Activated naive CD8-positive, alpha-beta T cell (primary cell): ENCODE data around the gene TMEM38A.

Source experiments
- H3K27ac Mint-ChIP-seq: one replicate; pipeline ENCODE4 v1.8.0; 2021; ENCODE audit warnings: mixed read lengths
- H3K27me3 Mint-ChIP-seq: one replicate; pipeline ENCODE4 v1.8.0; 2021; ENCODE audit warnings: mixed read lengths
- H3K36me3 Mint-ChIP-seq: one replicate; pipeline ENCODE4 v1.8.0; 2021; ENCODE audit warnings: mixed read lengths
- H3K4me1 Mint-ChIP-seq: one replicate; pipeline ENCODE4 v1.8.0; 2021; ENCODE audit warnings: low read depth, mixed read lengths
- H3K4me3 Mint-ChIP-seq: one replicate; pipeline ENCODE4 v1.8.0; 2021; ENCODE audit warnings: mild to moderate bottlenecking, mixed read lengths
- H3K9me3 Mint-ChIP-seq: one replicate; pipeline ENCODE4 v1.8.0; 2021; ENCODE audit warnings: low read depth, mixed read lengths

TMEM38A gene, protein sequence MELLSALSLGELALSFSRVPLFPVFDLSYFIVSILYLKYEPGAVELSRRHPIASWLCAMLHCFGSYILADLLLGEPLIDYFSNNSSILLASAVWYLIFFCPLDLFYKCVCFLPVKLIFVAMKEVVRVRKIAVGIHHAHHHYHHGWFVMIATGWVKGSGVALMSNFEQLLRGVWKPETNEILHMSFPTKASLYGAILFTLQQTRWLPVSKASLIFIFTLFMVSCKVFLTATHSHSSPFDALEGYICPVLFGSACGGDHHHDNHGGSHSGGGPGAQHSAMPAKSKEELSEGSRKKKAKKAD

DNA sequence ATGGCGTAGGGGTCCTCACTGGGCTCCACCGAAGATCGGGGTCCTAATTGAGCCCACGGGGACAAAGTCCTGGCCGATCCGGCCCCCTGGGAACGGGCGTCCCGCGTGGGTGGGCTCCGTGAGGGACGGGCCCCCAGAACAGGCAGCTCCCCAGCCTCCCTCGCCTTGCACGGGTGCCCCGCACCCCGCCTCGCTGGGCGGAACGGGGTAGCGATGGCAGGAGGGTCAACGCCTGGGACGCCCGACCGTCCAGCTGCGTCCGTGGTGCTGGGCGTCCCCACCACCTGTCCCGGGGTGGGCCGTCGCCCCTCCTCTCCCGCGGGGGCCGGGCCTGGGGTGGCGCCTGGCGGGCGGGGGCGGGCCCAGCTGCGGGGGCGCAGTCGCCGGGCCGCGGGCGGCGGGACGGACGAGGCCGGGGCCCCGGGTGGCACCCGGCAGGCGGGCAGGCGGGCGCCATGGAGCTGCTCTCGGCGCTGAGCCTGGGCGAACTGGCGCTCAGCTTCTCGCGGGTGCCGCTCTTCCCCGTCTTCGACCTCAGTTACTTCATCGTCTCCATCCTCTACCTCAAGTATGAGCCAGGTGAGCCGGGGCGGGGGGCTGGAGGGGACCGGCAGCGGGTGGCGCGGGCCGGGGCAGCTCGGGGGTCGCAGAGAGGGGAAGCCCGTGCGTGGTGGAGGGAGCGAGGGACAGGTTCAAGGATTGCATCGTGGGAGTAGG is at the start of gene TMEM38A:
TMEM38A (plus strand) TSS at position 377 of the 717 bp plus-strand sequence; CDS start at position 456, 79 bp downstream.
- Mint-ChIP-seq H3K27ac (peak within 1 kb of the TSS; percentile 97), H3K27me3 (no peaks in the 10 kb centered on the region), H3K4me1 (peaks cover 35% of the 10 kb centered on the region), H3K9me3 (no peaks in the 10 kb centered on the region), H3K4me3 (peak within 1 kb of the TSS; percentile 99), H3K36me3 (peaks cover 3% of the 10 kb centered on the region)

DNA sequence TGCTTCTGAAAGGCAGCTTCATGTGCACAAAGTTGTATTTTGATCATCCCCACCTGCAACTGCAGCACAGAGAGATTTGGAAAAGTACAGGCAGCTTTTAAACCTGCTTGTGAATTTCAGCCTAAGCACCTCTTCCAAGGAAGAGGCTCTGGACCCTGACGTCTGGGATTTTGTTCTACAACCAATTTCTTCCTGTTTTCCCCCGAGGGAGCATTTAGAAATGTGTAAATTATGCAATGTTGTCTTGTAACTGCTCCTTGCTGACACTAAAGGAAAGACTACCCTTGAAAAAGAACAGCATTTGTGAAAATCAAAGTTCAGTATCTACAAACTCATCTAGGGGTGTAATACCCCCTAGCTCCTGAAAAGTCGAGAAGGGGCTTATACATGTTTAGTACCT is 48.3 kb upstream of the TMEM38A start:
- H3K36me3 Mint-ChIP-seq = no peaks in the 10 kb centered on the region
- no peaks in the 10 kb centered on the region for H3K27me3 Mint-ChIP-seq
- H3K27ac Mint-ChIP-seq = no peak overlapping the region
- H3K4me1 Mint-ChIP-seq = peaks cover 74% of the 10 kb centered on the region
- H3K4me3 Mint-ChIP-seq = no peak overlapping the region
- no peaks in the 10 kb centered on the region for H3K9me3 Mint-ChIP-seq

DNA sequence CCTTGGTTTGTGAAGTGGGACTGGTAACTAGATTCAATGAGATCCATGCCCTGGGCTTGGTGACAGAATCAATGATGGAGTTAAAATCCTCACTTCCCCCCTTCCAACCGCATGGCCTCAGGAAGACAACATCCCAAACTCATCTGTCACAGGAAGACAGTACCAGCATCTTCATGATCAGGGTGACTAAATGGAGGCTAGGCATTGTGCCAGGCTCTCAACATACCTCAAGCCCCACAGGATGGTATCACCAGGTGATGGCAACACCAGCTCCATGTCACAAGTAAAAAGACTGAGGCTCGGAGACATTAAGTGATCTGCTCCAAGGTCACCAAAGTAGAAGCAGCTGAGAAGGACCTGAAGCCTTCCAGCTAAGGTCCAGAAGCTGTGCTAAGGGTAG is 47.1 kb upstream of the TMEM38A start:
- H3K4me3 Mint-ChIP-seq = no peak overlapping the region
- H3K4me1 Mint-ChIP-seq = peaks cover 74% of the 10 kb centered on the region
- no peaks in the 10 kb centered on the region for H3K36me3 Mint-ChIP-seq
- no peaks in the 10 kb centered on the region for H3K9me3 Mint-ChIP-seq
- no peaks in the 10 kb centered on the region for H3K27me3 Mint-ChIP-seq
- H3K27ac Mint-ChIP-seq = no peak overlapping the region

DNA sequence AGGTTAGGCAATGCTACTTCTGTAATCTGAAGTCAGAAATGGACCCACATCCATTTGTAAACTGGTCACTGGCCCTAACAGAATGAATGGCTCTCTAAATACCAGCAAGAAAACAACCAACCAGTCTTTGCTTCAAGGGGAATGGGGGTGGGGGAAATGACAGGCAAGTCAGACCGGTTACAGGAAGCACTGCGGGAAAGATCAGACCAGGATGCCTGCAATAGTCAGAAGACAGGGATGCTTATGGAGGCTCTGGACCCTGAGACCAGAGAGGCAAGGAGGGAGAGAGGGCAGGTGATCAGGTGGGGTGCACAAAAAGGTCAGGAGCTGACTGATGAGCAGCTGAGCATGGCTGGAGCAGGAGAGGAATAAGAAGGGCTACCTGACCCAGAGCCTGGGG is 46.0 kb upstream of the TMEM38A start:
- Mint-ChIP-seq H3K4me1 (peaks cover 77% of the 10 kb centered on the region), H3K27me3 (no peaks in the 10 kb centered on the region), H3K4me3 (peak overlapping the region; percentile 59), H3K9me3 (no peaks in the 10 kb centered on the region), H3K27ac (peak overlapping the region; percentile 46), H3K36me3 (no peaks in the 10 kb centered on the region)

DNA sequence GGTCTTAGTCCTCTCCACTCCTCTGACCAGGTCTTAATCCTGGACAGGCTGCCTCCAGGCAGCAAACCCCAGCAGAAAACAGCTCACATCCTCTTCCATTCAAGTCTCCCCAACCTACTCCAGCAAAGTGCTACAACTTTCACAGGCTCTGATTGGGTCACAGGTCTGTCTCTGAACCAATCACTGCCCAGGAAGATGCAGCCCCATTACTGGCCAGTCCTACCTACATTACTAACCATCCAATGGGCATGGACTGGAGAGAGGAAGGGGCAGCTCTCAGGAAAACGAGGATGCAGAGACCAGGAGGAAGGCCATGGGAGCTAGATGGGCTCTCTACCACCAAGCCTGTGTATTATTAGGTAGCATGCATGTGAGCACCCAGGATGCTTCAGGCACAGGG is 45.1 kb upstream of the TMEM38A start:
- Mint-ChIP-seq H3K4me3 (no peak overlapping the region), H3K4me1 (peaks cover 79% of the 10 kb centered on the region), H3K27ac (no peak overlapping the region), H3K9me3 (no peaks in the 10 kb centered on the region), H3K36me3 (no peaks in the 10 kb centered on the region), H3K27me3 (no peaks in the 10 kb centered on the region)

DNA sequence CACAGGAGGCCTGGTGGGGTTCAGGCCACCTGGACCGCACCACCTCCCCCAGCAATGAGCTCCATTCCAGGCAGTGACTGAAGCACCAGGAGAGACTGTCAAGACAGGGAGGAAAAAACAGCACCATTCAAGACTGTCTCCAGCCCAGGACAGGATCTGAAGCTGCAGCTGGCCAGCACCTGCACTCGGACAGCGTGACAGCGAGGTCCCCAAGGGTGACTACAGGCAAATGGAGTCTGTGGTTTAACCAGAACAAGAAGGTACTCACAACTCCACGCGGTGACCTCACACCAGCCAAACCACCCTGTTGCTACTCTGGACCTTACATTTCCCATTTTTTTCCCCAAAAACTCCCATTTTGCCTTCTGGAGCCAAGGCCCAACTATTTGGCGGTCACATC is 42.7 kb upstream of the TMEM38A start:
- Mint-ChIP-seq H3K36me3 (no peaks in the 10 kb centered on the region), H3K4me3 (no peak overlapping the region), H3K27ac (no peak overlapping the region), H3K27me3 (no peaks in the 10 kb centered on the region), H3K4me1 (peaks cover 78% of the 10 kb centered on the region), H3K9me3 (no peaks in the 10 kb centered on the region)

DNA sequence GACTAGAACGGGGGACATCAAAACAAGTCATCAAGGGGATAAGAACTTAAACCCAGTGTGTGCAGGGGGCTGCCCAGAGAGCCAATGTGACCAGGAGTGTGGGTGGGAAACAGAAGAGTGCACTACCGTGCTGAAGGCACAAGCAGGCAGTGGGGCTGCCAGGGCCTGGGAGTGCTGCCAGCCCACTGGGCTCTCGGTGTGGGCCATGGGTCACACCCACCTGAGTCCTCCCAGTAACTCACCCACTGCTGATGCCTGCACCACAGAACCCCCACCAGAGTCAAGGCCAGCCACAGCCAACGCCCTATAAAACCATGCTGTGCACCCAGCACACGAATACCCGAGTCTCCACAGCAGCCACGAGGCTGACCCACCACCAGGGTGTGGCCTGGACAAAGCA is 41.5 kb upstream of the TMEM38A start:
- no peak overlapping the region for H3K4me3 Mint-ChIP-seq
- no peaks in the 10 kb centered on the region for H3K36me3 Mint-ChIP-seq
- no peak overlapping the region for H3K27ac Mint-ChIP-seq

DNA sequence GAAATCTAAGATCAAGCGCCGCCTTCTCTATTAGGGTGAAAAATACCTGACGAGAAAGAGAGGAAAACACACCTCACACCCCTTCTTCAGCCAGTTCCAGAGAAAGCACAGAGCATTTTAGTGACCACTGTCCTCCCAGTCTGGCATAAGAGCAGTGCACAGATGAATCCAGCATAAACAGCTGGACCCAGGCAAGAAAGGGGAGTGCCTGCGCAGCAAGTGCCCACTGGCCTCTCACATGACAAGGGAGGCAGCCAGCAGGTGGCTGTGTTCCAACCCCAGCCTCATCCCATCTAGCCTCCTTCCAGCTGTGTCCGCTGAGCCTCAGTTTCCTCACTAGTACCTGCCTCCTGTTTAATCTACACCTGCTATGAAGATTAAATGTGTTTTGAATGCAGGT is 40.9 kb upstream of the TMEM38A start:
- no peaks in the 10 kb centered on the region for H3K27me3 Mint-ChIP-seq
- H3K36me3 Mint-ChIP-seq = no peaks in the 10 kb centered on the region
- no peaks in the 10 kb centered on the region for H3K9me3 Mint-ChIP-seq
- no peak overlapping the region for H3K4me3 Mint-ChIP-seq
- H3K4me1 Mint-ChIP-seq = peaks cover 83% of the 10 kb centered on the region
- no peak overlapping the region for H3K27ac Mint-ChIP-seq

More for the DNA sequence above, 41.5 kb upstream of the TMEM38A start:
- Mint-ChIP-seq H3K4me1 (peaks cover 83% of the 10 kb centered on the region), H3K27me3 (no peaks in the 10 kb centered on the region), H3K9me3 (no peaks in the 10 kb centered on the region)

DNA sequence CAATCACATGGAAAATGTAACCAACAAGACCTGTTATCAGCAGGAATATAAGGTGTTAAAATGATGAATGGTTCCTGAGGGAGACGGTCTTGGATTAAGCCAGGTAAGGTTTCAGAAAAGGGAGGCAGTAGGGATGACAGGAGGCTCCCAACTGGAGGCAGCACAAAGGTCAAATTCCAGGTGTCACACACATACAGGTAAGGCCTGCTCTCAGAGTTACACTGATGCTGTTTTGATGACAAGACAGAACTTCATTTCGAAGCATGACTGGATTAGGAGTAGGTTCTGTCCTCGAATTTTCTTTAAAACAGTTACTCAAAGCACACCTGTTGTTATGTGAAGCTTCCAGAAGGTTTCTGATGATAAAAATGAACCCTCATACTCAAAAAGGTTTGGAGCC is 40.4 kb upstream of the TMEM38A start:
- H3K4me3 Mint-ChIP-seq = no peak overlapping the region
- H3K27ac Mint-ChIP-seq = no peak overlapping the region
- no peaks in the 10 kb centered on the region for H3K27me3 Mint-ChIP-seq
- peaks cover 83% of the 10 kb centered on the region for H3K4me1 Mint-ChIP-seq
- H3K36me3 Mint-ChIP-seq = peaks cover under 1% of the 10 kb centered on the region
- H3K9me3 Mint-ChIP-seq = no peaks in the 10 kb centered on the region

DNA sequence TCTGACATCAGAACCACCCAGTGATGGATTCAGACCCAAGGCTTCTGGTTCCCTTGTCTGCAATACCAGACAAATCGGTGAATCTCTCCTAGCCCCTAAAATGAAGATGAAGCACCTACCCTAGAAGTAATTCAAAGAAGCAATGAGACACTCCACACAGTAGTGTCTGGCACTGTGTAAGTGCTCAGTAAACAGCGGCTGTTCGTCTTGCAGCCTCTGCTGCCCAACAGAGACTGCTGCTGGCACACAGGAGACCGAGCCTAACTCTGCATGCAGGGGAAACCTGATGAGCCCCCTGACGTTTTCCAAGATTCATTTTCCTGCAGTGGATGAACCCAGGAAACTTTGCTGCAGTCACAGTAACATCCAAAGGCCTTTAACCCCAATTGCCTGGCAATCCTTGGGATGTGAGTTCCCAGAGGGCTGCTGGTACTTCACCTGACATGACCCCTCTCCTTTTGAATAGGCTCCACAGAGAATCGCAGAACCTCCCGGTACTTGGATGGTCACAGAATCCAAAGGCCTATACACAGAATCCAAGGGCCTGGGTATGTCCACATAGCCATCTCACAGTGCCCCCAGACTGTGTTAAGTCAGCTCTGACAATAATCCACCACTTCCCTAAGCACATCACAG is 39.7 kb upstream of the TMEM38A start:
- H3K4me3 Mint-ChIP-seq = no peak overlapping the region
- peaks cover 2% of the 10 kb centered on the region for H3K36me3 Mint-ChIP-seq
- H3K27ac Mint-ChIP-seq = no peak overlapping the region
- H3K4me1 Mint-ChIP-seq = peaks cover 85% of the 10 kb centered on the region
- no peaks in the 10 kb centered on the region for H3K9me3 Mint-ChIP-seq
- no peaks in the 10 kb centered on the region for H3K27me3 Mint-ChIP-seq

DNA sequence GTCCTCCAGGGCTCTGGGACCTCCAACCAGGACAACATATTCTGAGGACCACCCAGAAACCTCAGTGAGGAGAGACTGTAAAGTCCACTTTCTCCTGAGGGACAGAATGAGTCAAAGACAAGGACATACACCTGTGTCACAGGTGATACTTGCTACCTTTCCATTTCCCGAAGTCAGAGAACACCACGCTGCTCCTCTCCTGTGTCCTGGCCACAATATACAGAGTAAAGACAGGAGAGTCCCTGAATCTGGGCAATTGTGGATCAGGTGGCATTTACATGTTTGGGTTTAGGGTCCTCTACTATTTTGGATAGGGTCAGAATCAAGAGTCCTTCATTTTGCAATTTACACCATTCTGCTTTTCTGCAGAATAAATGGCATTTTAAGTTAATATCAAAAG is 37.9 kb upstream of the TMEM38A start:
- Mint-ChIP-seq H3K36me3 (peaks cover 2% of the 10 kb centered on the region), H3K9me3 (no peaks in the 10 kb centered on the region), H3K27me3 (no peaks in the 10 kb centered on the region), H3K27ac (no peak overlapping the region), H3K4me1 (peaks cover 73% of the 10 kb centered on the region), H3K4me3 (no peak overlapping the region)

DNA sequence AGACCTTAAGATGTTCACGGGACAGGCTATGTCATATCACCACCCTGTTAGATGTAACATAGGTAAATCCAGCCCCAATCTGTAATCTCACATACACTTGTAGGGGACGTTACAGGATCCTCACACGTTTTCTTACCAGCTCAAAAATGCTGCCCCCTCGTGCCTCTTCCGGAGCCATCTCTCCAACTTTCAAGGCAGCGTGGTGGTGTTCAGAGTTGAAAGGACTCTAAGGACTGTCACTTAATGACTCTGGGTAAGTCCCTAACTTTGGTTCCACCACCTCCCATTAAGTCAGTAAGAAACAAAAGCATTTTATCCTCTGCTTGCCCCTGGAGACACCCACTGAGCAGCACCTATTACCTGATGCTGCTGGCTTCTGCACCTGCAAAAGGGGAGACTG is 37.4 kb upstream of the TMEM38A start:
- H3K4me1 Mint-ChIP-seq = peaks cover 70% of the 10 kb centered on the region
- peaks cover 2% of the 10 kb centered on the region for H3K36me3 Mint-ChIP-seq
- no peak overlapping the region for H3K4me3 Mint-ChIP-seq
- no peaks in the 10 kb centered on the region for H3K9me3 Mint-ChIP-seq
- no peak overlapping the region for H3K27ac Mint-ChIP-seq
- no peaks in the 10 kb centered on the region for H3K27me3 Mint-ChIP-seq

DNA sequence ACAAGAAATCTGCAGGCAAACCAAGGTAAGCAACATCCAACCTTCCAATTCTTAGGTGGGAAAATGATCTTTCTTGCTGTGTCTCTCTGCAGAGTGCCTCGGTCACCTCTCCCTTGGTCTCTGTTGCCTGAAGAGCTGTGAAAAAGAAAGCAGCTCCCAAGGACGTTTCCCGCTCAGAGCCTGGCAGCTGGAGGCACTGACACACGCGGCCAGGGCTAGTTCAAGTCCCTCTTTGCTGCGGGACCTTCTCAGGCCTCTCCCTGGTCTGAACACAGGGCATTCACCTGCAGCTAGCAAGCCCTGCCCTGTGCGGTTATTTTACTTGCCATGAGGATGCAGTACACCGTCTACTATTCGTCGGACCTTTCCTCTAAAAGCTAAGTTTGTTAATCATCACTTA is 36.7 kb upstream of the TMEM38A start:
- H3K27me3 Mint-ChIP-seq = no peaks in the 10 kb centered on the region
- no peaks in the 10 kb centered on the region for H3K9me3 Mint-ChIP-seq
- no peak overlapping the region for H3K27ac Mint-ChIP-seq
- peaks cover 67% of the 10 kb centered on the region for H3K4me1 Mint-ChIP-seq
- no peak overlapping the region for H3K4me3 Mint-ChIP-seq
- H3K36me3 Mint-ChIP-seq = peaks cover 2% of the 10 kb centered on the region

DNA sequence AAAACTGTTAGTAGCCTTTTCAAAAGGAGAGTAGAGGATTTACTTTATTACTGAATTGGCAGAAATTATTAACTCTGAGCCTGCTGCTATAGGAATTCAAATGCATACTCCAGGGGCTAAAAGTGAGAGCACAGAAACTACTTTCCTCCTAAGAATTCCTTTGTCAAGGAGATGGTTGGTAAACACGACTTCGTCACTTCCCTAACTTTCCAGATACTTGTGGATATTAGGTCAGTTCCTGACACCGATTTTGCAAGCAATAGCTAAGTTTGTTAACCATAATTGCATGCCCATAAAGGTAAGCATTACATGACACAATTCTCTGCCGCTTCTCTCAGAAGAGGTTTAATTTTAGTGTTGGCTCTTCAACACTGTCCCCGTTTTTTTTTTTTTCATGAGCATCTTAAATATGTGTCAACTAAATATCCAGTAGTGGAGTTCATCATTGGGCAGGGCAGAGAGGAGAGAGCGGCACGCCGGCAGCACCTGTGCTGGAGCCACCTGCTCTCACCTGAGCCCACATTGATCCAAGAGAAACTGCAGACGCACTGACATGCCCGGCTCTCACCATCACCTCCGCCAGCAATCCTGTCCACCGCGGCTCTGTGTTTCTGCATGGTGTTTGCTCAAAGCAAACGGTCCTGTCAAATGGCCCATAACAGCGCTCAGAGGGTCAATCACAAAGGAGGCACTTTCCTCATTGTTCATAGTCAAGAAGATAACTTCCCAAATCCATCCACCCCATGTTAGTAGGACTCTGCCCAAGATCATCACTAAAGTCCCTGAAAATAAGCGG is 35.6 kb upstream of the TMEM38A start:
- H3K9me3 Mint-ChIP-seq = no peaks in the 10 kb centered on the region
- H3K36me3 Mint-ChIP-seq = peaks cover 2% of the 10 kb centered on the region
- no peak overlapping the region for H3K27ac Mint-ChIP-seq
- H3K4me1 Mint-ChIP-seq = peaks cover 64% of the 10 kb centered on the region
- H3K27me3 Mint-ChIP-seq = no peaks in the 10 kb centered on the region
- peak overlapping the region; percentile 92 for H3K4me3 Mint-ChIP-seq

DNA sequence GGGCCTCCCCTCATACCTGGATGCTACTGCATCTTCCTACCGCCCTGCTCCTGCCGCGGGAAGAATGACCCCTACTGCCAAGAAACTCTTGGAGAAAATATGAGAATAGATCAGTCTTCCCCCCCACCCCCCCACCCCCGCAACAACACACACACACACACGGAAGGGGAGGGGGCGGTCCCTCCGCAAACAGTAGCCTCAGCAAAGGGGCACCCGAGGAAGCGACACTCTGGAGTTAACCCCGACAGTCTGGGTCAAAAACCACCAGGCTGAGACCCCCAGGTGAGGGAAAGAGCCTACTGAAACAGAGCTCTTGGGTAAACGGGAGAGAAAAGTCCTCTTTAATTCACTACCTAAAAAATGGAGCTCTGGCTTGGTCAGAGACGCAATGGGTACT is 34.1 kb upstream of the TMEM38A start:
- Mint-ChIP-seq H3K27me3 (no peaks in the 10 kb centered on the region), H3K4me3 (peak overlapping the region; percentile 92), H3K9me3 (no peaks in the 10 kb centered on the region), H3K4me1 (peaks cover 50% of the 10 kb centered on the region), H3K36me3 (peaks cover 2% of the 10 kb centered on the region), H3K27ac (peak overlapping the region; percentile 73)
